Endothelial cell of umbilical vein (primary cell): ENCODE measurements around the gene GORASP2. TPM values are rescaled to one million over a fixed set of nuclear protein-coding genes. Genes with fewer than 3 reads are reported as not detected.

Experiments used
- BruUV-seq: library from RNA; stranded (reverse); fragments of 400-500 nt; replicated peaks from 2 replicates; lab custom pipeline; 2021; lab: Mats Ljungman, UMichigan
- CTCF ChIA-PET: fragments of 300-600, 350-600 bp; sonication (Branson Sonifier 250); formaldehyde crosslinking; loops from one replicate; lab custom pipeline; 2021; ENCODE audit warnings: antibody characterized with exemption, inconsistent platforms; lab: Charles Lee
- POLR2A ChIA-PET: fragments of 300-600, 350-600 bp; sonication (Branson Sonifier 250); formaldehyde crosslinking; loops from one replicate; lab custom pipeline; 2021; ENCODE audit warnings: antibody characterized with exemption, inconsistent platforms; lab: Charles Lee
- DNase-seq: peaks from one replicate; pipeline ENCODE4 v3.0.0-alpha.2; 2011; ENCODE audit warnings: low read depth, low spot score
- FAIRE-seq: peaks from 2 replicates; lab custom pipeline; 2011; peaks lifted over from hg19 to GRCh38; lab: Jason Lieb, UNC
- H2AFZ ChIP-seq: 2 replicates; pipeline ENCODE4 v1.6.0; 2012; ENCODE audit warnings: low read depth, low read length, control low read depth, inconsistent platforms
- H3K27ac ChIP-seq: 2 replicates; pipeline ENCODE4 v1.5.1; 2011; ENCODE audit warnings: low read depth, mild to moderate bottlenecking, control low read depth, low read length, moderate library complexity; ENCODE audit not compliant: insufficient read depth
- H3K27me3 ChIP-seq, 2 experiments: 2 replicates each; pipeline versions ENCODE4 v1.6.0 to v1.6.1; 2011; ENCODE audit warnings: low read length in 2 of 2, mixed read lengths in 1 of 2; ENCODE audit not compliant: control insufficient read depth in 2 of 2, insufficient read depth in 2 of 2
- H3K36me3 ChIP-seq, 2 experiments: 2 replicates in 1 of 2; 3 replicates in 1 of 2; pipeline ENCODE4 v1.5.1; 2011; ENCODE audit warnings: low read length in 2 of 2, mild to moderate bottlenecking in 1 of 2, moderate library complexity in 1 of 2; ENCODE audit not compliant: control insufficient read depth in 2 of 2, insufficient read depth in 2 of 2; ENCODE audit errors: extremely low read depth in 1 of 2
- H3K4me1 ChIP-seq: 3 replicates; pipeline ENCODE4 v1.5.1; 2011; ENCODE audit warnings: mild to moderate bottlenecking, low read length; ENCODE audit not compliant: control insufficient read depth, insufficient read depth; ENCODE audit errors: extremely low read depth
- H3K4me2 ChIP-seq: 2 replicates; pipeline ENCODE4 v1.6.1; 2011; ENCODE audit warnings: low read length, control low read depth, mixed read lengths; ENCODE audit not compliant: insufficient read depth
- H3K4me3 ChIP-seq, 3 experiments: fragments of 200-600 bp in 1 of 3; sonication (generic), shearing (Covaris generic) in 1 of 3; replicated peaks in 1 of 3; 2 replicates each; pipeline ENCODE4 v1.5.1; 2011 to 2016; ENCODE audit warnings: control low read depth in 3 of 3, low read length in 3 of 3, mild to moderate bottlenecking in 2 of 3, inconsistent platforms in 1 of 3, low read depth in 1 of 3, moderate library complexity in 1 of 3; ENCODE audit not compliant: insufficient read depth in 1 of 3
- H3K79me2 ChIP-seq: 2 replicates; pipeline ENCODE4 v1.6.0; 2012; ENCODE audit warnings: low read length, inconsistent platforms; ENCODE audit not compliant: control insufficient read depth, insufficient read depth
- H3K9ac ChIP-seq: replicated peaks from 2 replicates; pipeline ENCODE3; 2011; ENCODE audit warnings: low read length, control low read depth; ENCODE audit not compliant: insufficient read depth; ENCODE audit errors: extremely low read depth
- H3K9me1 ChIP-seq: replicated peaks from 3 replicates; pipeline ENCODE4 v1.6.0; 2011; ENCODE audit warnings: mild to moderate bottlenecking, low read length; ENCODE audit not compliant: control insufficient read depth, insufficient read depth; ENCODE audit errors: extremely low read depth
- H3K9me3 ChIP-seq: replicated peaks from 2 replicates; pipeline ENCODE4 v1.5.1; 2012; ENCODE audit warnings: low read length, inconsistent platforms; ENCODE audit not compliant: control insufficient read depth, insufficient read depth
- H4K20me1 ChIP-seq: replicated peaks from 2 replicates; pipeline ENCODE3; 2011; ENCODE audit warnings: mild to moderate bottlenecking, low read length; ENCODE audit not compliant: control insufficient read depth, insufficient read depth; ENCODE audit errors: extremely low read depth
- EZH2 ChIP-seq: IDR thresholded peaks from 2 replicates; pipeline ENCODE4 v1.6.1; 2012; ENCODE audit warnings: borderline replicate concordance, low read depth, mild to moderate bottlenecking, moderate library complexity, low read length, inconsistent platforms; ENCODE audit not compliant: severe bottlenecking
- GATA2 ChIP-seq: IDR thresholded peaks from 2 replicates; pipeline ENCODE4 v1.7.0; 2011; ENCODE audit warnings: low read depth, mild to moderate bottlenecking, moderate library complexity, mixed read lengths, low read length; ENCODE audit not compliant: insufficient read length, insufficient read depth
- JUN ChIP-seq: IDR thresholded peaks from 2 replicates; pipeline ENCODE4 v1.6.1; 2011; ENCODE audit warnings: borderline replicate concordance, low read depth; ENCODE audit not compliant: insufficient read length, insufficient read depth
- MAX ChIP-seq: IDR thresholded peaks from 2 replicates; pipeline ENCODE4 v1.6.1; 2011; ENCODE audit not compliant: insufficient read depth, insufficient read length
- MYC ChIP-seq: IDR thresholded peaks from one replicate; pipeline ENCODE4 v1.6.1; 2011; ENCODE audit warnings: mild to moderate bottlenecking, low read depth, low read length
- POLR2A ChIP-seq: IDR thresholded peaks from 2 replicates; pipeline ENCODE4 v1.6.1; 2012; ENCODE audit warnings: low read depth, mild to moderate bottlenecking, control low read depth, low read length
- POLR2AphosphoS5 ChIP-seq: IDR thresholded peaks from 2 replicates; pipeline ENCODE4 v1.6.1; 2012; ENCODE audit warnings: low read depth, mild to moderate bottlenecking, control low read depth, low read length, moderate library complexity; ENCODE audit not compliant: insufficient read depth
- dilution Hi-C: fragments of 300-500 bp; cut with MboI; formaldehyde crosslinking; loops from one replicate; pipeline ENCODE4 v1.15.0; 2019; ENCODE audit warnings: low sequenced_read_pairs; ENCODE audit not compliant: extremely low pct_ligation_motif_present
- intact Hi-C: fragments of 100-400 bp; cut with micrococcal nuclease; formaldehyde crosslinking; loops from one replicate; pipeline ENCODE4 v1.10.0; 2022
- polyA plus RNA-seq, 4 experiments: library from polyadenylated mRNA; depleted of rRNA in 3 of 4; stranded (reverse) in 3 of 4; unstranded in 1 of 4; fragments of >200 nt; gene quantifications; 2 replicates each; pipeline versions ENCODE4 v1.2.1 to v1.2.3, GENCODE V29; 2011 to 2012; ENCODE audit warnings: missing spikeins in 1 of 4
- total RNA-seq: library from RNA; stranded (reverse); gene quantifications from 2 replicates; pipeline ENCODE4 v1.2.3, GENCODE V29; 2021
- TF ChIP-seq, protein P1 (sequence below), 2 donors: IDR thresholded peaks; 1 replicate in 1 of 2; 2 replicates in 1 of 2; pipeline ENCODE4 v1.5.1; 2011; ENCODE audit warnings: low read length in 2 of 2, mild to moderate bottlenecking in 2 of 2, moderate library complexity in 2 of 2, control low read depth in 1 of 2, inconsistent platforms in 1 of 2, low read depth in 1 of 2; ENCODE audit not compliant: insufficient read depth in 1 of 2; ENCODE audit errors: extremely low read depth in 1 of 2

Gene GORASP2
- total and polyA plus RNA-seq, 2 donors (not counting 3 experiments of a cell fraction or from before 2014, with no cell fraction given), result 104 to 245 TPM

- no peak overlapping the region for H3K4me3 ChIP-seq
- intact Hi-C loops (no loop called here), dilution Hi-C loops (no loop called here)
- POLR2A ChIA-PET, result no interaction called here
- no peak for DNase-seq
- peaks cover 3 to 9% of the 10 kb centered on the region in 2 experiments for H3K36me3 ChIP-seq
- CTCF ChIA-PET, result interaction anchor here (1.0 kb wide), 1 partner anchor 10 kb away, joined by 4 read pairs; no protein-coding TSS in a partner anchor
- H3K27me3 ChIP-seq, result no peaks in the 10 kb centered on the region
- H3K79me2 ChIP-seq, result no peaks in the 10 kb centered on the region
- H3K4me2 ChIP-seq, result no peak overlapping the region
- no TSS peak for BruUV-seq
- H3K9ac ChIP-seq, result no peak overlapping the region
- no peaks in the 10 kb centered on the region for H3K9me1 ChIP-seq
- no peaks in the 10 kb centered on the region for H3K9me3 ChIP-seq
- H3K4me1 ChIP-seq, result no peaks in the 10 kb centered on the region
- no peak overlapping the region for H3K27ac ChIP-seq
- H2AFZ ChIP-seq, result no peak overlapping the region
- no peak for TF ChIP-seq POLR2AphosphoS5
- TF ChIP-seq MAX, result no peak
- no peak for TF ChIP-seq POLR2A
- TF ChIP-seq MYC, result no peak
- TF ChIP-seq JUN, result no peak
- TF ChIP-seq GATA2, result no peak
- TF ChIP-seq EZH2, result no peak
- TF ChIP-seq, protein P1, sequence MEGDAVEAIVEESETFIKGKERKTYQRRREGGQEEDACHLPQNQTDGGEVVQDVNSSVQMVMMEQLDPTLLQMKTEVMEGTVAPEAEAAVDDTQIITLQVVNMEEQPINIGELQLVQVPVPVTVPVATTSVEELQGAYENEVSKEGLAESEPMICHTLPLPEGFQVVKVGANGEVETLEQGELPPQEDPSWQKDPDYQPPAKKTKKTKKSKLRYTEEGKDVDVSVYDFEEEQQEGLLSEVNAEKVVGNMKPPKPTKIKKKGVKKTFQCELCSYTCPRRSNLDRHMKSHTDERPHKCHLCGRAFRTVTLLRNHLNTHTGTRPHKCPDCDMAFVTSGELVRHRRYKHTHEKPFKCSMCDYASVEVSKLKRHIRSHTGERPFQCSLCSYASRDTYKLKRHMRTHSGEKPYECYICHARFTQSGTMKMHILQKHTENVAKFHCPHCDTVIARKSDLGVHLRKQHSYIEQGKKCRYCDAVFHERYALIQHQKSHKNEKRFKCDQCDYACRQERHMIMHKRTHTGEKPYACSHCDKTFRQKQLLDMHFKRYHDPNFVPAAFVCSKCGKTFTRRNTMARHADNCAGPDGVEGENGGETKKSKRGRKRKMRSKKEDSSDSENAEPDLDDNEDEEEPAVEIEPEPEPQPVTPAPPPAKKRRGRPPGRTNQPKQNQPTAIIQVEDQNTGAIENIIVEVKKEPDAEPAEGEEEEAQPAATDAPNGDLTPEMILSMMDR (IDR thresholded peaks at IDR 0.05; ENCODE audit: extremely low read depth in 1 of 2, insufficient read depth in 1 of 2, low read depth in 1 of 2, low read length in 2 of 2), result no peak
- FAIRE-seq, result no peak
- no peaks in the 10 kb centered on the region for H4K20me1 ChIP-seq
These were observed 75.3 kb downstream of the GORASP2 start for GRCh38 chr2:171004363-171004762.
